Duodenal mucosa (tissue), 2 donors: Measurements from ENCODE around the gene CSF1.
A peak's percentile ranks its signal among the peaks of the same experiment; 100 is the strongest.
"Not testable (repeated sequence)": the region's sequence is repeated elsewhere in the genome, so short reads cannot be mapped to it uniquely, and the experiment has no call there.

ENCODE experiments used
- H3K27ac ChIP-seq: one replicate; pipeline ENCODE4 v1.7.0; 2013; ENCODE audit warnings: low read depth, low read length
- H3K27me3 ChIP-seq, 2 donors: one replicate each; pipeline ENCODE4 v1.7.0; 2013; ENCODE audit warnings: low read length in 2 of 2, control low read depth in 1 of 2; ENCODE audit not compliant: insufficient read depth in 2 of 2, control insufficient read depth in 1 of 2
- H3K36me3 ChIP-seq, 2 donors: one replicate each; pipeline ENCODE4 v1.7.0; 2013; ENCODE audit warnings: low read length in 2 of 2, control low read depth in 1 of 2; ENCODE audit not compliant: insufficient read depth in 2 of 2, control insufficient read depth in 1 of 2
- H3K4me1 ChIP-seq, 2 donors: one replicate each; pipeline ENCODE4 v1.7.0; 2013; ENCODE audit warnings: low read length in 2 of 2, control low read depth in 1 of 2; ENCODE audit not compliant: insufficient read depth in 2 of 2, control insufficient read depth in 1 of 2
- H3K4me3 ChIP-seq, 2 donors: one replicate each; pipeline ENCODE4 v1.7.0; 2013; ENCODE audit warnings: low read length in 2 of 2, low read depth in 1 of 2
- H3K9ac ChIP-seq, 2 donors: one replicate each; pipeline ENCODE4 v1.7.0; 2013; ENCODE audit warnings: low read length in 2 of 2, low read depth in 1 of 2
- H3K9me3 ChIP-seq, 2 donors: one replicate each; pipeline ENCODE4 v1.7.0; 2013; ENCODE audit warnings: low read length in 2 of 2, control low read depth in 1 of 2; ENCODE audit not compliant: control insufficient read depth in 1 of 2

CSF1 gene

DNA sequence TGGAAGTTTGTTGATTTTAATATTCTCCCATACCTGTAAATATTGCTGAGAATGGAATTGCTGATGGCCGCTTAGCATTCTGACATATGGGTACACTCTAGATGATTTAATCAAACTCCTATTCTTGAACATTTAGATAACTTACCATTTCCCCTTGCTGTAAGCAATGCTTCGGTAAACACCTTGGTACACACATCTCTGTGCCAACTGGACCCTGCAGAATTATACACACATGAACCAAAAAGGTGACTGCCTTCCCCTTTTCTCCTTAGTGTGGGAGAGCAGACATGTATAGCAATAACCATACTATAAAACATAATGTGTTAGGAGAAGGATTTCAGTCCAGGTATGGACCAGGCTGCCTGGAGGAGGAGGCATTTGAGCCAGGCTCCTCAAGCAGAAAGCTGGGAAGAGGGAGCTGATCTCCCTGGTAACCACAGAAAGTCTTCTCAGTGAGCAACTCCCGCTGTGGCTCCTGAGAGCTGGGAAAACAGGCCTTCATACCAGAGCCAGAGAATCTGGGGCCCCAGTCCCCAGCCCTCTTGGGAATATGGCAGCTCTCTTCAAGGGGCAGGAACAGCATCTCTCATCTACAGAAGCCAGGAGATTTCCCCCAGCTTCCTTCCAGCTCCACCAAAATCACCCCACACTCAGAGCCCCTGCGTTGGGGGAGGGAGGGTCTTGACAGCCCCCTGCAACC, 33.9 kb upstream of the CSF1 start:
- Histone ChIP-seq H3K4me3 (no peak overlapping the region), H3K4me1 (peaks cover 10 to 25% of the 10 kb centered on the region in 2 donors), H3K9ac (peak overlapping the region in 1 of 2 donors; percentile 20)

DNA sequence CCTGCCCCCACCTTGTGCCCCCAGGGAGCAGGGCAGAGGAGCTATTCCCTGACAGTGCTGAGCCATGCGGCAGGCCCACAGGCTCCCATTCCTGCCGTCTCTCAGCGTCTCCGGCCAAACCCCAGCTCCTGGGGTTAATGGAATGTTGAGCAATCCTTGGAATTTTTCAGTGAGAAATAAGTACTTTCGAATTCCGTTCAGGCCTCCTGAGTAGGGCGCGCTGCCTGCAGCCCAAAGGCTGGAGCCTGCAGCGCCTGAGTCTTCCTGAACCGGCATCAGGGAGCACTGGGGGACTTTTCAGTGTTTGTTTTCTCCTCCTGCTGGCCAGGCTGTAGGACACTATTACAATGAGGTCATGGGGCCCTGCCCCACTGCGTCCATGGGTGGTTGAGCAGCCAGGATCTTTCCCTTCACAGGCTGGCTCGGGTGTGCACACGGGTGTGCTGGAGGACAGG, 33.3 kb upstream of the CSF1 start:
- Histone ChIP-seq H3K27me3 (no peaks in the 10 kb centered on the region), H3K9me3 (no peaks in the 10 kb centered on the region), H3K9ac (peak overlapping the region in 1 of 2 donors; percentile 20), H3K36me3 (no peaks in the 10 kb centered on the region), H3K4me1 (peaks cover 10 to 25% of the 10 kb centered on the region in 2 donors), H3K4me3 (no peak overlapping the region), H3K27ac (peak overlapping the region; percentile 69)

More for the DNA sequence above, 33.9 kb upstream of the CSF1 start:
- Histone ChIP-seq H3K27me3 (no peaks in the 10 kb centered on the region), H3K36me3 (no peaks in the 10 kb centered on the region), H3K9me3 (no peaks in the 10 kb centered on the region), H3K27ac (peak overlapping the region; percentile 69)

DNA sequence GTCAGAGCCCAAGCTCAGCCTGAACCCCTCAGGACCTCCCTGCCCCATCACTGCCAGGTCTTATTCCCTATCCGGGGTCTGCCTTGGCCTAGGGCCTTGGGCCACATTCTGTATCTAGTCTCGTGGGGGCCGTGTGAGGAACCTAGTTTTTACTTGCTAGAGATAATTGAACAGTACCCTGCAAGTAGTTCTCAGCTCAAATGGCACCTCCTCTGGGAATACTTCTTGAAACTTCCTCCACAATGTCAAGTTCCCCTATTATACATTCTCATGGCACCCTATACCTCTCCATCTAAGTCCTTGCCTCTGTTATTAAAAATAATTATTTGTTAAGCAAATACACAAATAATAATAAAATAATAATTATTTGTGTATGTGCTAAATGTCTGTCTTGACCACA, 32.9 kb upstream of the CSF1 start:
- Histone ChIP-seq H3K9ac (peak overlapping the region in 1 of 2 donors; percentile 20), H3K4me1 (peaks cover 10 to 24% of the 10 kb centered on the region in 2 donors), H3K9me3 (no peaks in the 10 kb centered on the region), H3K36me3 (no peaks in the 10 kb centered on the region), H3K27ac (no peak overlapping the region), H3K27me3 (no peaks in the 10 kb centered on the region), H3K4me3 (no peak overlapping the region)

DNA sequence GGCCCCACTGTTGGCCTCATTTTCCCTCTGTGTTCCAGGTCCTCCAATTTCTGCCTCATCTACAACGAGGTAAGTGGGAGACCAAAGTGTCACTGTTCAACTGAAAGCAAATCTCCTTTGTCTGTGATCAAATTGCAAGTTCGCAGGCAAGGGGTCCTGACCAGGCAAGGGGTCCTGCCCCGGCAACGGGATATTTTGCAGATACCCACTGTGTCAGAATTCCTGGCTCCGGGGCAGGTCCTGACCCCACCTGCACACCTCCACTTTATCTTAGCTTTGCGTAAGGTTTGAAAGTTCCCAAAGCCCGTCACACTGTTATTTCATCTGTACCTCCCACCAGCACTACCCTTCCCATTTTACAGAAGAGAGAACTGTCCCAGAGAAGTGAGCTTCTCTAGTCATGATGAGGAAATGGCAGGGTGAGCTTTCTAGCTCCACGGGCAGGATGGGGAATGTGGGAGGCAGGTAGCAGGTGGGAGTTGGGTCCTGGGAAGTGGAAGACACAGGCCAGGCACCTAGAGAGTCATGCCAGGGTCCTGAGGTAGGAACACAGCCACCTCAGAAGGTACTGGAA, 32.0 kb upstream of the CSF1 start:
- Histone ChIP-seq H3K4me1 (peaks cover 10 to 22% of the 10 kb centered on the region in 2 donors), H3K36me3 (no peaks in the 10 kb centered on the region), H3K4me3 (no peak overlapping the region), H3K9me3 (no peaks in the 10 kb centered on the region), H3K9ac (no peak overlapping the region), H3K27ac (no peak overlapping the region), H3K27me3 (no peaks in the 10 kb centered on the region)

DNA sequence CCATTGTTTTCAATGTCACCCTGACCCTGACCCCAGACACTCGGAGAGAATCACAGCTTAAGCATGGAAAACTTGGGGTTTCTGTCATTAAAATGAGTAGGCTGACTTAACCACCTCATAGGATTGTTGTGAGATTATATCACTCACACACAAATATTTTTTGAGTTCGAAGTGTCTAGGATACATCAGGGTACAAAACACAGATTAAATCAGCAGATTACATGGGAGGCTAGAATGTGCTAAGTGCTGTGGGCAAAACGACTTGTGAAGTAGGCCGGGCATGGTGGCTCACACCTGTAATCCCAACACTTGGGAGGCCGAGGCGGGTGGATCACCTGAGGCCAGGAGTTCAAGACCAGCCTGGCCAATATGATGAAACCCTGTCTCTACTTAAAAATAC, 31.3 kb upstream of the CSF1 start:
- not testable (repeated sequence) for H3K27me3 ChIP-seq, H3K9me3 ChIP-seq, H3K36me3 ChIP-seq, H3K27ac ChIP-seq, H3K9ac ChIP-seq, H3K4me3 ChIP-seq
- H3K4me1 ChIP-seq: peaks cover 10 to 22% of the 10 kb centered on the region in 2 donors

DNA sequence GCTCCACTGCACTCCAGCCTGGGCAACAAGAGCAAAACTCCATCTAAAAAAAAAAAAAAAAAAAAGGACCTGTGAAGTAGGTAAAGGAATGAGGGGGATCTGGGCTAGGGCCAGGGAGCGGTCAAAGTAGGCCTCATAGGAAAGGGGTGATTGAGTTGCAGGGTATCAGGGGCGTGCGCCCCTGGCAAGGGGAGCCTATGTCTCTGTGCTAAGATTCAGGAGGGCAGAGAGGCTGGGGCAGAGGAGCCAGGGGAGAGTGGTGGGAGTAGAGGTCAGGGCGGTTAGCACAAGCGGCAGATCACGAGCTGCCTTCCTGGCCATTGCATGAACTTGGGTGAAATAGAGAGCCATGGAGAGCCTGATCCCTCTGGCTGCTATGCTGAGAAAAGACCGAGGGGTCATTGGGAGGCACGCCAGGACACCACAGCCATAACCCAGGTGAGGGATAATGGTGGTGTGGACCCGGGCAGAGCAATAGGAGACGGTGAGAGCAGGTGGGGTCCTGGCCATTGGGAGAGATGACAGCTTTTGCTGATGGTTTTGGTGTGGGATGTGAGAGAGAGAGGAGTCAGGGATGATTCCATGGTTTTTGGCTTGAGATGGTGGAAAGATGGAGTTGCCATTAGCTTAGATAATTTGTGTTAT, 30.6 kb upstream of the CSF1 start:
- Histone ChIP-seq H3K9me3 (no peaks in the 10 kb centered on the region), H3K27me3 (no peaks in the 10 kb centered on the region), H3K27ac (no peak overlapping the region), H3K4me1 (peaks cover 10 to 24% of the 10 kb centered on the region in 2 donors), H3K9ac (no peak overlapping the region), H3K36me3 (no peaks in the 10 kb centered on the region), H3K4me3 (no peak overlapping the region)

DNA sequence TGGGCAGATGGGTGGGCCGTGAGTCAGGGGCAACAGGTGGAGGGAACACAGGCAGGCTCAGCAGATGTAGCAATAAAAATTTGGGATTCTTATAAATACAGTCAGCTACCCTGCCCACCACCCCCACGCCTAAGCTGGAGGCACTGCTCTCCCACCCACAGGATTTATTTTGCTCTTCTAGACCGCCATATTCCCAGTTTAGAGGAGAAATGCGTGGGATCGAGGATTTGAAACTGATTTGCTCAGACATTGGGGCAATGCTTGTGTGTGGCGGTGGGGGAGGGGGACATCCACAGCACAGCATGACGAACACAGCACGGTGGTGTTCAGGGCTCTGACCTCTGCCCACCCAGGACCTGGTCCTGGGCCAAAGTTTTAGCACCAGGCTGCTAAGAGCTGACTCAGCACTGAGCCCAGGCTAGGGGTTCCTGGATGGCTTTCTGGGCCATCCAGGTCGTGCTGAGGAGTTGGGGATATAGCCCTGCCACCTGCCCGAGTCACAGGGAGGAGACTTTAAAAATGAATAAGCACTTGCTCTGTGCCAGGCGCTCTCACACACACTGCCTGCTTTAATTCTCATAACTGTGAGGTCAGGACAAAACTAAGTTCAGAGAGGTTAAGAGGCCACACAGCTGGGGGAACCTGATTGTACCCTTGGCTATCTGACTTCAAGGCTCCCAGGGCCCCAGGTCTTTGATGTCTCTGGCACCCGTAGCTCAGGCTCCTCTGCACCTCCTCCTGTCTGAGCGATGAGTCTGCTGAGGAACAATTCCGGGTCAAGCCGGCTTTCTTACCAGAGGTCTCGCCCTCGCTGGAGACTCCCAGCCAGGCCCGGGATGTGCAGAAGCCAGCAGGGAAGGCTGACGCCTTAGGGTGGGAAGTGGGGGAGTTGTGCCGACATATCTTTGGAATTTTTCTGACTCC, 29.4 kb upstream of the CSF1 start:
- H3K4me1 ChIP-seq: peaks cover 10 to 23% of the 10 kb centered on the region in 2 donors
- no peak overlapping the region for H3K27ac ChIP-seq

DNA sequence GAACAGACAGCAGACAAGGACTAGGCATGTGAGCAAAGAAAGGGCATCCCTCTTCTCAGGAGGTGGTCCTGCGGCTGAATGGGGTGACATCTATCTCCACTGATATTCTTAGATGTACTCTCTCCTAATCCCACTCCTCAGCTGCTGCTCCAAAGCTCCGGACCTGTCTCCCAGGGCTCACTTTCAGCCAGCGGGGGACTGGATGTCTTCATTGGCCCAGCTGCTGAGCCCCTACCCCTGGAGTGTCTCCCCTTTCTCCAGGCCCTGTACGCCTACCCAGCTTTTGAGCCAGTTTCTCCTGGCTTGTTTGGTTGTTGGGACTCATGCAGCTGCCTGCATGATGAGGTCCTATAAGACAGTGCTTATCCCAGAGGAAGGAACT, 28.8 kb upstream of the CSF1 start:
- H3K4me1 ChIP-seq: peaks cover 7 to 17% of the 10 kb centered on the region in 2 donors
- no peak overlapping the region for H3K27ac ChIP-seq
- no peaks in the 10 kb centered on the region for H3K9me3 ChIP-seq
- H3K36me3 ChIP-seq: no peaks in the 10 kb centered on the region
- H3K4me3 ChIP-seq: no peak overlapping the region
- H3K9ac ChIP-seq: no peak overlapping the region
- H3K27me3 ChIP-seq: no peaks in the 10 kb centered on the region

More for the DNA sequence above, 29.4 kb upstream of the CSF1 start:
- H3K27me3 ChIP-seq: no peaks in the 10 kb centered on the region
- no peak overlapping the region for H3K9ac ChIP-seq
- no peaks in the 10 kb centered on the region for H3K9me3 ChIP-seq
- H3K36me3 ChIP-seq: no peaks in the 10 kb centered on the region
- H3K4me3 ChIP-seq: no peak overlapping the region

DNA sequence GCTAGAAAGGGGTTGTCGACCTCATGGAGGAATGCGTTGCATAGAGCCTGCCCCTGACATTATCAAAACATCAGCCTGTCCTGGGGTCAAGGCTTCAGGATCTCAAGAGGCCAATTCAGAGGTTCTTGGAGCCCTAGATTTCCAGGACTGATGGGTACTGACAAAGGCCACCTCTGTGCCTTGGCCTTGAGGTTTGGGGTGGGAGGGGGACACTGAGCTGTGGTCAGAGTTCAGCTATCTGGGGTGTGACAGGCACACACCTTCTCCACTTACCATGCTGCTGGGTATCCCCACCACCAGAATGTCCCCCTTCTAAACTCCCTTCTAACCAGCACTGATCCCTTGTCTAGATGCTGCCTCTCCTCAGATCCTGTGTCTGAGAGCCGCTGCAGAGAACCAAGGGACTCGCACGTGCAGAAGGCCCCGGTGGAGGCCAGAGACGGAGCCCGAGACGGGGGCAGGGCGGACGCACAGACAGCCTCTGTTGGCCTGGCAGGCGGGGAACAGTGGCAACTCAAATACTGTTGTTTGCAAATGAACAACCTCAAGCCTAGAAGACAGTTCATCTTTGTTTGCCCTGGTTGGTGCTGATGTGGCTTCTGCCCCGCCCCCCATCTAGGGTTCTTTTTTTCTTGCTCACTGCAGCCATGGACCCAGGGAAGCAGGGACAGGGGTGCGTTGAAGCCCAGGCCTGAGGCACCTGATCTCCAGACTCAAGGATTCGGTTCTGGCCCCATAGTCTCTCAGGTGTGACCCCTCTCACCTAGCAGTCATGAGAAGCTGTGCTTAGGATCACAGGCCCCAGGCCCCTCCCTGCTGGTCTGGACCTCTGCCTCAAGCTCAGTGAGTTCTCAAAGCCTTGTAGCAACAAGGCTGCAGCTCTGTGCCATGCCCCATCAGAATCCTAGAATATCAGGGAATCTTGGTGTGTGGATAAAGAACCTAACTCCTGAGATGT, 28.1 kb upstream of the CSF1 start:
- Histone ChIP-seq H3K9ac (no peak overlapping the region), H3K9me3 (no peaks in the 10 kb centered on the region), H3K27me3 (no peaks in the 10 kb centered on the region), H3K36me3 (no peaks in the 10 kb centered on the region), H3K4me1 (peaks cover 2 to 16% of the 10 kb centered on the region in 2 donors), H3K27ac (no peak overlapping the region), H3K4me3 (no peak overlapping the region)
